Stimulated activated CD4-positive, alpha-beta T cell treated with anti-CD3 and anti-CD28 coated beads, Interleukin-4, amount 100 ng/mL, for 4 hours (primary cell): Measurements from ENCODE around the gene CPNE9.

Source experiments
- DNase-seq, 2 experiments: peaks; one replicate each; pipeline ENCODE4 v3.0.0-alpha.2; 2020

The CPNE9 gene

GRCh38 chr3:9703736-9704346 lies at the start of gene CPNE9:
Gene CPNE9, plus strand, starts transcription at chr3:9703833. Its CDS starts 164 bp downstream, at chr3:9703997.
- DNase-seq, result no peak

GRCh38 chr3:9659849-9660248 lies 43.8 kb upstream of the CPNE9 start:
- no peak for DNase-seq

- no peak for DNase-seq
Observed at GRCh38 chr3:9660972-9661371, 42.7 kb upstream of the CPNE9 start.

- no peak for DNase-seq
Observed at GRCh38 chr3:9664119-9664751, 39.4 kb upstream of the CPNE9 start.

GRCh38 chr3:9666704-9667445 lies 36.8 kb upstream of the CPNE9 start:
- DNase-seq, result no peak

GRCh38 chr3:9669277-9669676 lies 34.4 kb upstream of the CPNE9 start:
- DNase-seq, result no peak

- no peak for DNase-seq
Observed at GRCh38 chr3:9669720-9670432, 33.8 kb upstream of the CPNE9 start.

- DNase-seq, result no peak
Observed at GRCh38 chr3:9673082-9673481, 30.6 kb upstream of the CPNE9 start.

- DNase-seq, result no peak
Observed at GRCh38 chr3:9673752-9674151, 29.9 kb upstream of the CPNE9 start.

GRCh38 chr3:9675736-9676290 lies 27.8 kb upstream of the CPNE9 start:
- no peak for DNase-seq

GRCh38 chr3:9676785-9677184 lies 26.8 kb upstream of the CPNE9 start:
- DNase-seq, result no peak

- no peak for DNase-seq
Observed at GRCh38 chr3:9678493-9678892, 25.1 kb upstream of the CPNE9 start.

GRCh38 chr3:9679476-9680080 lies 24.1 kb upstream of the CPNE9 start:
- no peak for DNase-seq

- DNase-seq, result no peak
Observed at GRCh38 chr3:9681011-9681722, 22.5 kb upstream of the CPNE9 start.

GRCh38 chr3:9681723-9682081 lies 21.9 kb upstream of the CPNE9 start:
- no peak for DNase-seq

GRCh38 chr3:9682096-9682495 lies 21.5 kb upstream of the CPNE9 start:
- no peak for DNase-seq

GRCh38 chr3:9683426-9683825 lies 20.2 kb upstream of the CPNE9 start:
- DNase-seq, result no peak

- no peak for DNase-seq
Observed at GRCh38 chr3:9685216-9686049, 18.2 kb upstream of the CPNE9 start.

- DNase-seq, result no peak
Observed at GRCh38 chr3:9686050-9686550, 17.5 kb upstream of the CPNE9 start.

GRCh38 chr3:9686703-9687102 lies 16.9 kb upstream of the CPNE9 start:
- DNase-seq, result no peak

- no peak for DNase-seq
Observed at GRCh38 chr3:9687514-9687913, 16.1 kb upstream of the CPNE9 start.
